Spinal cord (tissue), 10 donors: Measurements from ENCODE around the gene S100P. TPM values are rescaled to one million over a fixed set of nuclear protein-coding genes. Genes with fewer than 3 reads are reported as not detected.
"Not testable (repeated sequence)": the region's sequence is repeated elsewhere in the genome, so short reads cannot be mapped to it uniquely, and the experiment has no call there.

Source experiments
- DNase-seq, 6 donors: peaks; one replicate each; pipeline versions ENCODE4 v3.0.0 to v3.0.0-alpha.2; 2013 to 2015; ENCODE audit warnings: low spot score in 6 of 6, low read depth in 4 of 6
- H3K27ac ChIP-seq: one replicate; pipeline ENCODE4 v1.5.1; 2013; ENCODE audit warnings: low read depth, low read length, control low read depth
- H3K27me3 ChIP-seq: one replicate; pipeline ENCODE4 v1.6.1; 2013; ENCODE audit warnings: low read length; ENCODE audit not compliant: control insufficient read depth, insufficient read depth
- H3K36me3 ChIP-seq: one replicate; pipeline ENCODE4 v1.6.1; 2013; ENCODE audit warnings: low read length; ENCODE audit not compliant: control insufficient read depth, insufficient read depth
- H3K4me1 ChIP-seq: one replicate; pipeline ENCODE4 v1.6.1; 2013; ENCODE audit warnings: low read length; ENCODE audit not compliant: control insufficient read depth, insufficient read depth
- H3K4me3 ChIP-seq: one replicate; pipeline ENCODE4 v1.5.1; 2013; ENCODE audit warnings: low read depth, low read length, control low read depth
- H3K9me3 ChIP-seq: one replicate; pipeline ENCODE4 v1.6.1; 2013; ENCODE audit warnings: low read length; ENCODE audit not compliant: control insufficient read depth, insufficient read depth
- WGBS: methylation state at CpG from one replicate; pipeline ENCODE4 v1.1.5; 2013; ENCODE audit warnings: missing lambda C conversion rate; ENCODE audit not compliant: insufficient coverage; 5-methylcytosine and 5-hydroxymethylcytosine counted together
- long read RNA-seq, 4 donors: transcript quantifications; one replicate each; lab custom pipeline, GENCODE V29; 2026
- polyA plus RNA-seq, 2 donors: library from polyadenylated mRNA; unstranded; fragments of 120-200 nt; gene quantifications; one replicate each; pipeline ENCODE4 v1.2.1, GENCODE V29; 2013; ENCODE audit not compliant: insufficient read length in 2 of 2
- total RNA-seq, 2 donors: library from RNA; depleted of rRNA in 1 of 2; stranded (reverse); fragments of 120-200 nt in 1 of 2; fragments of >200 nt in 1 of 2; gene quantifications; one replicate each; pipeline versions ENCODE4 v1.2.3 to v1.2.4, GENCODE V29; 2013 to 2014
- donor health status: healthy.

Gene S100P
- 1 to 10 TPM; 4.8 to 6.9 TPM for total RNA-seq
- polyA plus RNA-seq, result 1 to 10 TPM in 1 of 2 donors, under 1 TPM in 1; 0.60 to 1.3 TPM
- long read RNA-seq, donor 1, partial matches to known transcripts, result 0 of 1 reads
- long read RNA-seq, donor 1, other reads (novel, unspliced or antisense), result 0 of 1 reads
- long read RNA-seq, donor 2, partial matches to known transcripts, result 0 of 2 reads
- long read RNA-seq, donor 2, other reads (novel, unspliced or antisense), result 0 of 2 reads
- long read RNA-seq, donor 3, result 0 reads
- long read RNA-seq, donor 4, transcript S100P-201 (2 exons, 1,279 nt), result major isoform, 9 of 177 reads
- long read RNA-seq, donor 4, partial matches to known transcripts, result 0 of 177 reads
- long read RNA-seq, donor 4, other reads (novel, unspliced or antisense), result 167 of 177 reads

- no peak within 1 kb of the TSS for H3K4me3 ChIP-seq
- 87% methylated on average over 27 of the region's 29 CpGs for whole genome bisulfite sequencing
- H3K36me3 ChIP-seq, result peaks cover 43% of the 10 kb centered on the region
- DNase-seq, result no peak
- H3K27me3 ChIP-seq, result no peaks in the 10 kb centered on the region
- peaks cover 13% of the 10 kb centered on the region for H3K4me1 ChIP-seq
- H3K9me3 ChIP-seq, result no peaks in the 10 kb centered on the region
- H3K27ac ChIP-seq, result peak within 1 kb of the TSS; percentile 29
Measured at GRCh38 chr4:6693231-6694176, at the start of gene S100P. Gene S100P, plus strand, starts transcription at chr4:6693878. Its CDS starts 55 bp downstream, at chr4:6693933.

- no CpG with 5 or more reads among the region's 5 CpGs for WGBS
- Histone ChIP-seq H3K27me3 (no peaks in the 10 kb centered on the region), H3K27ac (no peak overlapping the region), H3K36me3 (peaks cover 10% of the 10 kb centered on the region), H3K4me1 (peaks cover 11% of the 10 kb centered on the region), H3K9me3 (no peaks in the 10 kb centered on the region), H3K4me3 (no peak overlapping the region)
- DNase-seq, result no peak
Measured at GRCh38 chr4:6644792-6645530, 48.7 kb upstream of the S100P start.

- H3K9me3 ChIP-seq, result no peaks in the 10 kb centered on the region
- WGBS, result 82% methylated on average over 5 of the region's 5 CpGs
- DNase-seq, result no peak
- no peak overlapping the region for H3K27ac ChIP-seq
- H3K4me3 ChIP-seq, result no peak overlapping the region
- H3K36me3 ChIP-seq, result peaks cover 10% of the 10 kb centered on the region
- H3K27me3 ChIP-seq, result no peaks in the 10 kb centered on the region
- peaks cover 6% of the 10 kb centered on the region for H3K4me1 ChIP-seq
Measured at GRCh38 chr4:6647169-6647568, 46.5 kb upstream of the S100P start.

GRCh38 chr4:6647582-6648230 lies 46.0 kb upstream of the S100P start:
- Histone ChIP-seq H3K36me3 (peaks cover 10% of the 10 kb centered on the region), H3K27ac (no peak overlapping the region), H3K9me3 (no peaks in the 10 kb centered on the region), H3K4me3 (no peak overlapping the region), H3K27me3 (no peaks in the 10 kb centered on the region), H3K4me1 (peaks cover 6% of the 10 kb centered on the region)
- no peak for DNase-seq
- WGBS, result 65% methylated on average over 6 of the region's 6 CpGs

- WGBS, result 91% methylated on average over 4 of the region's 8 CpGs
- DNase-seq, result no peak
- no peaks in the 10 kb centered on the region for H3K4me1 ChIP-seq
- no peak overlapping the region for H3K4me3 ChIP-seq
- no peaks in the 10 kb centered on the region for H3K27me3 ChIP-seq
- no peaks in the 10 kb centered on the region for H3K36me3 ChIP-seq
- no peaks in the 10 kb centered on the region for H3K9me3 ChIP-seq
- H3K27ac ChIP-seq, result no peak overlapping the region
Measured at GRCh38 chr4:6649216-6649615, 44.5 kb upstream of the S100P start.

GRCh38 chr4:6654211-6654610 lies 39.5 kb upstream of the S100P start:
- not testable (repeated sequence) for H3K36me3 ChIP-seq, H3K27ac ChIP-seq, H3K4me3 ChIP-seq, DNase-seq, H3K9me3 ChIP-seq
- peaks cover 19% of the 10 kb centered on the region for H3K4me1 ChIP-seq
- WGBS, result no CpG with 5 or more reads among the region's 3 CpGs
- H3K27me3 ChIP-seq, result peaks cover 14% of the 10 kb centered on the region

GRCh38 chr4:6655291-6655690 lies 38.4 kb upstream of the S100P start:
- not testable (repeated sequence) for DNase-seq, H3K36me3 ChIP-seq, H3K27ac ChIP-seq, H3K4me3 ChIP-seq, H3K9me3 ChIP-seq
- Histone ChIP-seq H3K4me1 (peaks cover 22% of the 10 kb centered on the region), H3K27me3 (peaks cover 19% of the 10 kb centered on the region)
- WGBS, result no CpG with 5 or more reads among the region's 2 CpGs

- Histone ChIP-seq H3K27ac (no peak overlapping the region), H3K4me1 (peaks cover 22% of the 10 kb centered on the region), H3K27me3 (peaks cover 23% of the 10 kb centered on the region), H3K4me3 (no peak overlapping the region), H3K36me3 (peaks cover 5% of the 10 kb centered on the region), H3K9me3 (no peaks in the 10 kb centered on the region)
- WGBS, result 91% methylated on average over 5 of the region's 5 CpGs
- DNase-seq, result no peak
Measured at GRCh38 chr4:6655924-6656323, 37.8 kb upstream of the S100P start.
